GM21786 (cell line): ENCODE data around the gene KCNC3.

ENCODE experiments used
- ATAC-seq: cut with Tn5 transposase; IDR thresholded peaks from one replicate; pipeline ENCODE4 v1.9.1; 2021; ENCODE audit not compliant: unreplicated experiment

KCNC3 gene

GRCh38 chr19:50312967-50313811 is 16.0 kb downstream of the KCNC3 start:
- ATAC-seq: no peak

- ATAC-seq: no peak
These were observed 17.2 kb downstream of the KCNC3 start for GRCh38 chr19:50311723-50312635.

- ATAC-seq: no peak
These were observed 18.3 kb downstream of the KCNC3 start for GRCh38 chr19:50310759-50311465.

- ATAC-seq: no peak
These were observed 19.6 kb downstream of the KCNC3 start for GRCh38 chr19:50309396-50310125.

- ATAC-seq: no peak
These were observed 20.2 kb downstream of the KCNC3 start for GRCh38 chr19:50308991-50309390.

- ATAC-seq: no peak
These were observed 25.6 kb downstream of the KCNC3 start for GRCh38 chr19:50303558-50303957.

- ATAC-seq: no peak
These were observed 27.6 kb downstream of the KCNC3 start for GRCh38 chr19:50301607-50301971.

GRCh38 chr19:50300814-50301606 is 28.2 kb downstream of the KCNC3 start:
- no peak for ATAC-seq

- no peak for ATAC-seq
These were observed 29.1 kb downstream of the KCNC3 start for GRCh38 chr19:50300051-50300450.

GRCh38 chr19:50293263-50294004 is 35.7 kb downstream of the KCNC3 start:
- ATAC-seq: no peak

- ATAC-seq: no peak
These were observed 36.9 kb downstream of the KCNC3 start for GRCh38 chr19:50292216-50292827.

- no peak for ATAC-seq
These were observed 38.4 kb downstream of the KCNC3 start for GRCh38 chr19:50290775-50291174.

GRCh38 chr19:50290011-50290410 is 39.2 kb downstream of the KCNC3 start:
- no peak for ATAC-seq

- ATAC-seq: no peak
These were observed 40.2 kb downstream of the KCNC3 start for GRCh38 chr19:50288954-50289353.

GRCh38 chr19:50287331-50287730 is 41.8 kb downstream of the KCNC3 start:
- ATAC-seq: no peak

GRCh38 chr19:50286443-50286842 is 42.7 kb downstream of the KCNC3 start:
- ATAC-seq: no peak

- no peak for ATAC-seq
These were observed 43.3 kb downstream of the KCNC3 start for GRCh38 chr19:50285833-50286232.

GRCh38 chr19:50281491-50281890 is 47.7 kb downstream of the KCNC3 start:
- ATAC-seq: no peak

GRCh38 chr19:50280983-50281382 is 48.2 kb downstream of the KCNC3 start:
- no peak for ATAC-seq
